NCI-H510A treated with DMSO at 0.1 percent for 48 hours (cell line): ENCODE results near the gene PCED1A.
A peak's percentile ranks its signal among the peaks of the same experiment; 100 is the strongest.
"Not testable (repeated sequence)": the region's sequence is repeated elsewhere in the genome, so short reads cannot be mapped to it uniquely, and the experiment has no call there.

Experiments used
- DNase-seq: peaks from one replicate; lab custom pipeline; 2025; lab: John Stamatoyannopoulos, UW

PCED1A gene

GRCh38 chr20:2865630-2866029 is 25.2 kb upstream of the PCED1A start:
- DNase-seq, result no peak

- no peak for DNase-seq
Measured at GRCh38 chr20:2865101-2865500, 24.6 kb upstream of the PCED1A start.

GRCh38 chr20:2864626-2865025 is 24.2 kb upstream of the PCED1A start:
- DNase-seq, result no peak

GRCh38 chr20:2859330-2860121 is 19.1 kb upstream of the PCED1A start:
- DNase-seq, result no peak

- DNase-seq, result no peak
Measured at GRCh38 chr20:2858591-2858990, 18.1 kb upstream of the PCED1A start.

- no peak for DNase-seq
Measured at GRCh38 chr20:2851086-2851485, 10.6 kb upstream of the PCED1A start.

GRCh38 chr20:2849529-2849928 is 9.1 kb upstream of the PCED1A start:
- no peak for DNase-seq

- DNase-seq, result no peak
Measured at GRCh38 chr20:2847802-2848201, 7.3 kb upstream of the PCED1A start.

GRCh38 chr20:2846698-2847097 is 6.2 kb upstream of the PCED1A start:
- DNase-seq, result no peak

- no peak for DNase-seq
Measured at GRCh38 chr20:2845607-2846006, 5.2 kb upstream of the PCED1A start.

- peak; percentile 26 for DNase-seq
Measured at GRCh38 chr20:2840967-2841531, 594 bp upstream of the PCED1A start.

- no peak for DNase-seq
Measured at GRCh38 chr20:2839732-2840137, 720 bp downstream of the PCED1A start.

- no peak for DNase-seq
Measured at GRCh38 chr20:2838847-2839671, 1.4 kb downstream of the PCED1A start.

GRCh38 chr20:2838170-2838797 is 2.2 kb downstream of the PCED1A start:
- no peak for DNase-seq

GRCh38 chr20:2837221-2837960 is 3.1 kb downstream of the PCED1A start:
- DNase-seq, result no peak

GRCh38 chr20:2836035-2836434 is 4.4 kb downstream of the PCED1A start:
- no peak for DNase-seq

GRCh38 chr20:2835331-2835796 is 5.1 kb downstream of the PCED1A start:
- no peak for DNase-seq

- DNase-seq, result no peak
Measured at GRCh38 chr20:2834401-2835110, 5.9 kb downstream of the PCED1A start.

GRCh38 chr20:2833761-2834160 is 6.7 kb downstream of the PCED1A start:
- no peak for DNase-seq

- DNase-seq, result not testable (repeated sequence)
Measured at GRCh38 chr20:2831206-2831605, 9.2 kb downstream of the PCED1A start.

- no peak for DNase-seq
Measured at GRCh38 chr20:2829376-2829775, 11.1 kb downstream of the PCED1A start.
